OCI-LY1 (cell line): ENCODE data around the gene FXYD6.

Source experiments
- H2AFZ ChIP-seq: fragments of 200-600 bp; sonication (generic), shearing (Covaris generic); 2 replicates; pipeline ENCODE4 v1.6.0; 2014; ENCODE audit warnings: antibody characterized with exemption, mild to moderate bottlenecking, low read length
- H3F3A ChIP-seq: fragments of 200-600 bp; sonication (generic), shearing (Covaris generic); 2 replicates; pipeline ENCODE4 v1.6.0; 2014; ENCODE audit warnings: mild to moderate bottlenecking, antibody characterized with exemption, low read length, moderate library complexity; ENCODE audit not compliant: insufficient read depth
- H3K27ac ChIP-seq: fragments of 200-600 bp; sonication (generic); 2 replicates; pipeline ENCODE4 v1.5.1; 2014; ENCODE audit warnings: low read length, mixed run types, mild to moderate bottlenecking, low read depth; ENCODE audit not compliant: poor library complexity, severe bottlenecking
- H3K27me3 ChIP-seq: fragments of 200-600 bp; sonication (generic); 2 replicates; pipeline ENCODE4 v1.6.0; 2014; ENCODE audit warnings: antibody characterized with exemption, mild to moderate bottlenecking, low read length, moderate library complexity; ENCODE audit not compliant: insufficient read depth
- H3K36me3 ChIP-seq: fragments of 200-600 bp; sonication (generic); 2 replicates; pipeline ENCODE4 v1.6.1; 2014; ENCODE audit warnings: mild to moderate bottlenecking, antibody characterized with exemption, low read length, moderate library complexity, mixed read lengths; ENCODE audit not compliant: insufficient read depth
- H3K4me1 ChIP-seq: fragments of 200-600 bp; sonication (generic); 2 replicates; pipeline ENCODE4 v1.5.1; 2014; ENCODE audit warnings: mild to moderate bottlenecking, low read length, moderate library complexity; ENCODE audit not compliant: insufficient read depth, severe bottlenecking
- H3K4me2 ChIP-seq: fragments of 200-600 bp; sonication (generic), shearing (Covaris generic); 2 replicates; pipeline ENCODE4 v1.6.1; 2014; ENCODE audit warnings: low read length
- H3K4me3 ChIP-seq: fragments of 200-600 bp; sonication (generic); 2 replicates; pipeline ENCODE4 v1.5.1; 2014; ENCODE audit warnings: low read length, low read depth, mild to moderate bottlenecking, mixed read lengths; ENCODE audit not compliant: poor library complexity, severe bottlenecking
- H3K79me2 ChIP-seq: fragments of 200-600 bp; shearing (Covaris generic); 2 replicates; pipeline ENCODE4 v1.6.1; 2016; ENCODE audit warnings: mixed run types, low read length, mixed read lengths; ENCODE audit not compliant: insufficient read depth
- H3K9ac ChIP-seq: fragments of 200-600 bp; sonication (generic), shearing (Covaris generic); 2 replicates; pipeline ENCODE4 v1.6.1; 2014; ENCODE audit warnings: mild to moderate bottlenecking, low read length, mixed read lengths
- H3K9me2 ChIP-seq: fragments of 200-600 bp; sonication (generic), shearing (Covaris generic); 2 replicates; pipeline ENCODE4 v1.6.1; 2014; ENCODE audit warnings: low read depth, mild to moderate bottlenecking, low read length, mixed read lengths
- H3K9me3 ChIP-seq: fragments of 200-600 bp; shearing (Covaris generic); 2 replicates; pipeline ENCODE4 v1.6.1; 2014; ENCODE audit warnings: low read length, mixed read lengths
- H4K20me1 ChIP-seq: fragments of 200-600 bp; sonication (generic), shearing (Covaris generic); 2 replicates; pipeline ENCODE4 v1.6.0; 2016; ENCODE audit warnings: mild to moderate bottlenecking, low read length; ENCODE audit not compliant: insufficient read depth
- EZH2 ChIP-seq: fragments of 200-600 bp; sonication (generic), shearing (Covaris generic); IDR thresholded peaks from 2 replicates; pipeline ENCODE4 v1.8.0; 2017; ENCODE audit warnings: borderline replicate concordance, mixed run types, mild to moderate bottlenecking, antibody characterized with exemption, low read length, moderate library complexity, mixed read lengths
- TF ChIP-seq, protein P1 (sequence below): fragments of 200-600 bp; sonication (generic), shearing (Covaris generic); IDR thresholded peaks from 2 replicates; pipeline ENCODE4 v1.5.1; 2017; ENCODE audit warnings: mild to moderate bottlenecking, antibody characterized with exemption, low read length, moderate library complexity, mixed read lengths

Gene FXYD6

DNA sequence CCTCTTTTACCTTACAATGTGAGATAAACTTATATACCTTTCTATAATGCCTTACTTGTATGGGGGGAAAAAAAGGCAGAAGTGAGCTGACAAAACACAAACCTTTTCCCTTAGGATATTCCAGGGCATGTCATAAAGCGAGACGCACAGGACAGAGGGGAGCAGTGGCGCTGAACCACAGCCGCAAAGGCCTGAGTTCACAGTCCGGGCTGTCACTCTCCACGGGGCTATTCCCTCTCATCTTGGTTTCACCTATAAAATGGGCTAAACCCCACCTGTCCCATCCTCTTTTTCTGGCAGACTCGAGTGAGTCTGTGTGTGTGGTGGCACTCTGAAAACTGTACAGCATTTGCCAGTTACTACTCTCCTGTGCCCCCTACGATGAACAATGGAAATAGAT lies 37.6 kb downstream of the FXYD6 start:
- H2AFZ ChIP-seq, result no peak overlapping the region
- no peak overlapping the region for H3K9ac ChIP-seq
- H4K20me1 ChIP-seq, result no peaks in the 10 kb centered on the region
- H3K27me3 ChIP-seq, result no peaks in the 10 kb centered on the region
- H3K9me2 ChIP-seq, result no peaks in the 10 kb centered on the region
- H3K4me1 ChIP-seq, result no peaks in the 10 kb centered on the region
- no peak for TF ChIP-seq EZH2
- TF ChIP-seq, protein P1, sequence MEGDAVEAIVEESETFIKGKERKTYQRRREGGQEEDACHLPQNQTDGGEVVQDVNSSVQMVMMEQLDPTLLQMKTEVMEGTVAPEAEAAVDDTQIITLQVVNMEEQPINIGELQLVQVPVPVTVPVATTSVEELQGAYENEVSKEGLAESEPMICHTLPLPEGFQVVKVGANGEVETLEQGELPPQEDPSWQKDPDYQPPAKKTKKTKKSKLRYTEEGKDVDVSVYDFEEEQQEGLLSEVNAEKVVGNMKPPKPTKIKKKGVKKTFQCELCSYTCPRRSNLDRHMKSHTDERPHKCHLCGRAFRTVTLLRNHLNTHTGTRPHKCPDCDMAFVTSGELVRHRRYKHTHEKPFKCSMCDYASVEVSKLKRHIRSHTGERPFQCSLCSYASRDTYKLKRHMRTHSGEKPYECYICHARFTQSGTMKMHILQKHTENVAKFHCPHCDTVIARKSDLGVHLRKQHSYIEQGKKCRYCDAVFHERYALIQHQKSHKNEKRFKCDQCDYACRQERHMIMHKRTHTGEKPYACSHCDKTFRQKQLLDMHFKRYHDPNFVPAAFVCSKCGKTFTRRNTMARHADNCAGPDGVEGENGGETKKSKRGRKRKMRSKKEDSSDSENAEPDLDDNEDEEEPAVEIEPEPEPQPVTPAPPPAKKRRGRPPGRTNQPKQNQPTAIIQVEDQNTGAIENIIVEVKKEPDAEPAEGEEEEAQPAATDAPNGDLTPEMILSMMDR, result no peak
- H3K27ac ChIP-seq, result no peak overlapping the region
- no peaks in the 10 kb centered on the region for H3K9me3 ChIP-seq
- H3K79me2 ChIP-seq, result no peaks in the 10 kb centered on the region
- H3K4me2 ChIP-seq, result no peak overlapping the region
- no peaks in the 10 kb centered on the region for H3K36me3 ChIP-seq
- no peak overlapping the region for H3K4me3 ChIP-seq
- no peaks in the 10 kb centered on the region for H3F3A ChIP-seq

DNA sequence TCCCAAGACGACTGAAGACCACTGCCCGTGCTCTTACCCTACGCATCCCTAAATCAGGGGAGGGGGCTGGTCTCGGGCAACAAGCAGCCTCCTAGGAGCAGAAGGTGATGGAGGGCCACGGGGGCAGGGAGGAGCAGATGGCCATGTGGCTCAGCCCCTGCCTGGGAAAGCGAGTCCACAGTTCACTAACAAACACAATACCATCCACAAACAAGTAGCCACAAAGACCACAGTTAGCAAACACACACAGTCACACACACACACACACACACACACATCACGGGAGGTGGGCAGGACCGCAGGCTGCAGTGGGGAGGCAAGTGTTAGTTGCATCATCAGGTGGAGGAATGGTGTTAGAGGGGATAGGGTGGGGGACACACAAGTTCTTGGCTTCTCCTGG lies 38.7 kb downstream of the FXYD6 start:
- H3K27me3 ChIP-seq, result no peaks in the 10 kb centered on the region
- H3K79me2 ChIP-seq, result no peaks in the 10 kb centered on the region
- TF ChIP-seq, protein P1, result no peak
- TF ChIP-seq EZH2, result no peak
- no peak overlapping the region for H3K4me2 ChIP-seq
- no peak overlapping the region for H3K27ac ChIP-seq
- no peaks in the 10 kb centered on the region for H3K4me1 ChIP-seq
- H4K20me1 ChIP-seq, result no peaks in the 10 kb centered on the region
- no peaks in the 10 kb centered on the region for H3K36me3 ChIP-seq
- H2AFZ ChIP-seq, result no peak overlapping the region
- no peak overlapping the region for H3K4me3 ChIP-seq
- H3K9me2 ChIP-seq, result no peaks in the 10 kb centered on the region
- H3F3A ChIP-seq, result no peaks in the 10 kb centered on the region
- no peak overlapping the region for H3K9ac ChIP-seq
- H3K9me3 ChIP-seq, result no peaks in the 10 kb centered on the region

DNA sequence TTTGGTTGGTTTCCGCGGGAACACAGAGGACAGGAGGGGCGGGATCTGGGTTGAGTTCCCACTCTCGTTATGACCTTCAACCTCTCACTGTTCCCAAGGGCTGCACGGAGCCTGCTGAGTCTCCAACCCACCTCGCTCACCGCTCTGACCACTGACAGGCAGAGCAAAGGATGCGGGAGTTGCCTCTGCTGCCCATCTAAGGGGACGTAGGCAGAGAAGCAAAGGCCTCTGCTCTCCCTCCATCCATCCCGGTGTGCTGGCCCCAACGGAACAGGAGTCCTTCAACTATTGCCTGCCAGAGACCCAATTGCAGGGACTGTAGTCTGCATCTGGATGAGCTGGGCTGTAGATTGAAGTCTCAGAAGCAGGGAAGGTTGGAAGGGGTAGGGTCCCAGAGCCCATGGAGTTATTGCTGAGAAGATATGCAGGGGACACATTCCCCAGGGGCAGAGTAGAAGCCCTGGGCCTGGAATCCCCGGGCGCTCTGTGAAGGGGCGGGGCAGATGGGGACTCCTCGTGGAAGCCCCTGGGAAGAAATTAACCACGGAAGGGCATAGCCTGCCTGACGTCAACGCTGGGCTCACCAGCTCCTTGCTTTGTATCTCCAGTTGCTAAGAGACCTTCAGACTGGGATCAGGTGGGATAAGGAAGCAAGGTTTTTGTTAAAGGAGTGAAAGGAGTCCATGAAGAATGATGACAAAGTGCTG lies 39.2 kb downstream of the FXYD6 start:
- no peak overlapping the region for H3K4me2 ChIP-seq
- no peaks in the 10 kb centered on the region for H3K4me1 ChIP-seq
- H4K20me1 ChIP-seq, result no peaks in the 10 kb centered on the region
- H3K9ac ChIP-seq, result no peak overlapping the region
- no peak overlapping the region for H3K27ac ChIP-seq
- no peak overlapping the region for H3K4me3 ChIP-seq
- H3K79me2 ChIP-seq, result no peaks in the 10 kb centered on the region
- H3K36me3 ChIP-seq, result no peaks in the 10 kb centered on the region
- H2AFZ ChIP-seq, result no peak overlapping the region
- H3K9me2 ChIP-seq, result no peaks in the 10 kb centered on the region
- TF ChIP-seq, protein P1, result no peak
- no peak for TF ChIP-seq EZH2
- no peaks in the 10 kb centered on the region for H3F3A ChIP-seq
- H3K27me3 ChIP-seq, result no peaks in the 10 kb centered on the region
- no peaks in the 10 kb centered on the region for H3K9me3 ChIP-seq
